PC-3 (cell line): ENCODE data around the gene NTM.

ENCODE experiments used
- EZH2 ChIP-seq: fragments of 300-600 bp; sonication (generic); IDR thresholded peaks from one replicate; pipeline ENCODE4 v1.6.1; 2017; ENCODE audit warnings: antibody characterized with exemption, mild to moderate bottlenecking, low read length; ENCODE audit not compliant: unreplicated experiment
- TF ChIP-seq, protein P1 (sequence below): fragments of 300-600 bp; sonication (generic); conservative IDR thresholded peaks from 2 replicates; pipeline ENCODE4 v1.5.1; 2017; ENCODE audit warnings: antibody characterized with exemption, low read depth, mild to moderate bottlenecking, low read length

DNA sequence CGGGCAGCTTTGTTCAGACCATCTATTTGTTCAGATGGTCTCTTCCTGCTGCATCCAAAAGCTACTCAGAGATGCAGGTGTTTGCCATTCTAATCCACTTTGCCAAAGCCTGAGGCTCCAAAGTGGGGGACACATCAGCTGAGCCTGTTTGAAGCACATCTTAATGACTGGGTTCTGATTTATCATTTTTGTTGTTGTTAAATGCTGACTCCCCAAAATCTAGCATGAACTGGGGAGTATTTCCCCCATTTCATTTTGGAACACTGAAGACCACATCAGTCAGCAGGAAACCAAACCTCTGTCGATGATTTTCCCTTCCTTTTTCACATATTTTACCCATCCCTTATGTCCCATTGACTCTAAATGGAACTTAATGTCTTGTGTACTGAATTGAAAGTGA, 262.6 kb downstream of the NTM start:
- TF ChIP-seq, protein P1, sequence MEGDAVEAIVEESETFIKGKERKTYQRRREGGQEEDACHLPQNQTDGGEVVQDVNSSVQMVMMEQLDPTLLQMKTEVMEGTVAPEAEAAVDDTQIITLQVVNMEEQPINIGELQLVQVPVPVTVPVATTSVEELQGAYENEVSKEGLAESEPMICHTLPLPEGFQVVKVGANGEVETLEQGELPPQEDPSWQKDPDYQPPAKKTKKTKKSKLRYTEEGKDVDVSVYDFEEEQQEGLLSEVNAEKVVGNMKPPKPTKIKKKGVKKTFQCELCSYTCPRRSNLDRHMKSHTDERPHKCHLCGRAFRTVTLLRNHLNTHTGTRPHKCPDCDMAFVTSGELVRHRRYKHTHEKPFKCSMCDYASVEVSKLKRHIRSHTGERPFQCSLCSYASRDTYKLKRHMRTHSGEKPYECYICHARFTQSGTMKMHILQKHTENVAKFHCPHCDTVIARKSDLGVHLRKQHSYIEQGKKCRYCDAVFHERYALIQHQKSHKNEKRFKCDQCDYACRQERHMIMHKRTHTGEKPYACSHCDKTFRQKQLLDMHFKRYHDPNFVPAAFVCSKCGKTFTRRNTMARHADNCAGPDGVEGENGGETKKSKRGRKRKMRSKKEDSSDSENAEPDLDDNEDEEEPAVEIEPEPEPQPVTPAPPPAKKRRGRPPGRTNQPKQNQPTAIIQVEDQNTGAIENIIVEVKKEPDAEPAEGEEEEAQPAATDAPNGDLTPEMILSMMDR: no peak
- no peak for TF ChIP-seq EZH2
